Osteocyte (in vitro differentiated cells): ENCODE measurements around the gene MED26. TPM values are rescaled to one million over a fixed set of nuclear protein-coding genes. Genes with fewer than 3 reads are reported as not detected.

Source experiments
- DNase-seq: peaks from one replicate; pipeline ENCODE4 v3.0.0; 2021; ENCODE audit warnings: mixed read lengths; ENCODE audit not compliant: unreplicated experiment; ENCODE audit errors: extremely low spot score
- H3K27ac Mint-ChIP-seq: one replicate; pipeline ENCODE4 v1.8.0; 2021; ENCODE audit warnings: mild to moderate bottlenecking, mixed read lengths; ENCODE audit not compliant: unreplicated experiment
- H3K27me3 Mint-ChIP-seq: one replicate; pipeline ENCODE4 v1.8.0; 2021; ENCODE audit warnings: mixed read lengths; ENCODE audit not compliant: unreplicated experiment
- H3K36me3 Mint-ChIP-seq: one replicate; pipeline ENCODE4 v1.8.0; 2021; ENCODE audit warnings: mixed read lengths; ENCODE audit not compliant: unreplicated experiment
- H3K4me1 Mint-ChIP-seq: one replicate; pipeline ENCODE4 v1.8.0; 2021; ENCODE audit warnings: mixed read lengths; ENCODE audit not compliant: unreplicated experiment
- H3K4me3 Mint-ChIP-seq: one replicate; pipeline ENCODE4 v1.8.0; 2021; ENCODE audit warnings: mild to moderate bottlenecking, moderate library complexity, mixed read lengths; ENCODE audit not compliant: unreplicated experiment
- H3K9me3 Mint-ChIP-seq: one replicate; pipeline ENCODE4 v1.8.0; 2021; ENCODE audit warnings: mixed read lengths; ENCODE audit not compliant: unreplicated experiment
- total RNA-seq: library from RNA; stranded (reverse); gene quantifications from 2 replicates; pipeline ENCODE4 v1.2.1, GENCODE V29; 2021
- TF ChIP-seq, protein P1 (sequence below): fragments of 200-600 bp; sonication (generic); IDR thresholded peaks from 2 replicates; pipeline ENCODE4 v1.5.0; 2021; ENCODE audit warnings: antibody characterized with exemption, mild to moderate bottlenecking, moderate library complexity

MED26 gene
- total RNA-seq, 1 donor from 2014 or later: 9.5 TPM

DNA sequence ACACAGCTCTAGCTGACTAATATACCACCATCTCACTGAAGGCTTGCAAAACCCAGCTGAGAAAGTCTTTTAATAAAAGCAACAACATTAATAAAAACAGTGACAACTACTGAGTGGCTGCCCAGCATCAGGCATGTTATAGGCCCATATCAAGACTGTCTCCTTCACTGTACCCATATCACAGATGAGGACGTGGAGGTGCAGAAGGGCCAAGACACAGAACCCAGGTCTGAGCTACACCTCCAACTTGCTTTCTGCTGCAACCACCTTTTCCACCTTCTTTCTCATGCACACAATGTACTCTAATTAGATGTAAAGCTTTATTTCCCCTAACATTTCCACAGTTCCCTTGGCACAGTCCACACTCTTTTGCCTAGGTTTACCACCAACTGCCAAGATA lies 10.7 kb upstream of the MED26 start:
- H3K36me3 Mint-ChIP-seq: peaks cover 25% of the 10 kb centered on the region
- H3K27me3 Mint-ChIP-seq: no peaks in the 10 kb centered on the region
- DNase-seq: no peak
- no peaks in the 10 kb centered on the region for H3K9me3 Mint-ChIP-seq
- TF ChIP-seq, protein P1, sequence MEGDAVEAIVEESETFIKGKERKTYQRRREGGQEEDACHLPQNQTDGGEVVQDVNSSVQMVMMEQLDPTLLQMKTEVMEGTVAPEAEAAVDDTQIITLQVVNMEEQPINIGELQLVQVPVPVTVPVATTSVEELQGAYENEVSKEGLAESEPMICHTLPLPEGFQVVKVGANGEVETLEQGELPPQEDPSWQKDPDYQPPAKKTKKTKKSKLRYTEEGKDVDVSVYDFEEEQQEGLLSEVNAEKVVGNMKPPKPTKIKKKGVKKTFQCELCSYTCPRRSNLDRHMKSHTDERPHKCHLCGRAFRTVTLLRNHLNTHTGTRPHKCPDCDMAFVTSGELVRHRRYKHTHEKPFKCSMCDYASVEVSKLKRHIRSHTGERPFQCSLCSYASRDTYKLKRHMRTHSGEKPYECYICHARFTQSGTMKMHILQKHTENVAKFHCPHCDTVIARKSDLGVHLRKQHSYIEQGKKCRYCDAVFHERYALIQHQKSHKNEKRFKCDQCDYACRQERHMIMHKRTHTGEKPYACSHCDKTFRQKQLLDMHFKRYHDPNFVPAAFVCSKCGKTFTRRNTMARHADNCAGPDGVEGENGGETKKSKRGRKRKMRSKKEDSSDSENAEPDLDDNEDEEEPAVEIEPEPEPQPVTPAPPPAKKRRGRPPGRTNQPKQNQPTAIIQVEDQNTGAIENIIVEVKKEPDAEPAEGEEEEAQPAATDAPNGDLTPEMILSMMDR: no peak
- H3K4me3 Mint-ChIP-seq: no peak overlapping the region
- H3K27ac Mint-ChIP-seq: no peak overlapping the region
- peaks cover 7% of the 10 kb centered on the region for H3K4me1 Mint-ChIP-seq

DNA sequence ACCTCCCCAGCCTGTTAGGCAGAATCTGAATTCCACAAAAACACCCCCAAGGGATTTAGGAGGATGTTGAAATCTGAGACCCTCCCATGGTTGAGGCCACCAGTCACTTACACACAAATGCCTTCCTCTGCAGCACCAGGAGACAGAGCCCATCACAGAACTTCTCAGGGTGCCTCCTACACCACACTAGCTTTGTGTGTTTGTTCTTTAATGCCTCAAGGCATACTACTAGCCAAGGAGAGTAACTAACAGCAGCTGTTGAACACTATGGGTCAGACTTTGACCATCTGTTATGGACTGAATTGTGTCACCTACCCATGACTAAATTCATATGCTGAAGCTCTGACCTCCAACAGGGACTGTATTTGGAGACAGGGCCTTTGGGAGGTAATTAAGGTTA lies 9.5 kb upstream of the MED26 start:
- Mint-ChIP-seq H3K27ac (peak overlapping the region; percentile 82), H3K36me3 (peaks cover 15% of the 10 kb centered on the region)

DNA sequence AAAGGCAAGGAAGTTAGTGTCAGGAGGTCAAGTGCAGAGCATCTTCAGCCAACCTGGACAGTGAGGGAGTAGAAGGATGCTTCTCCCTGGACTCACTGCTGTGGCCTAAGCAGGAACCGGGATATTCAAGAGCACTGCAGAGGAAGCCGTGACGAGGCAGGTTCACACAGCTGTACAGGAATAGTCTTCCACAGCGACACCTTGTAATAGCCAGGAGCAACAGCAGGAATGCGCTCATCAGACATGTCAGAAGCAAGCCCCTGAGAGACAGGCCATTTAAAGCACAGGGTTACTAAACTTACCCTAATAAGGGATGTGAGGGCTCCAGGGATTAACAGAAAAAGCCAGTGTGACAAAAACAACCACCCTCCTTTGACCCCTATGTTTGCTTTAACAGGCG lies 3.5 kb upstream of the MED26 start:
- no peaks in the 10 kb centered on the region for H3K9me3 Mint-ChIP-seq
- H3K27me3 Mint-ChIP-seq: no peaks in the 10 kb centered on the region
- H3K36me3 Mint-ChIP-seq: peaks cover 7% of the 10 kb centered on the region
- H3K4me3 Mint-ChIP-seq: no peak overlapping the region
- no peak overlapping the region for H3K27ac Mint-ChIP-seq
- TF ChIP-seq, protein P1: no peak
- DNase-seq: no peak
- H3K4me1 Mint-ChIP-seq: peaks cover 20% of the 10 kb centered on the region

More for the DNA sequence above, 9.5 kb upstream of the MED26 start:
- H3K9me3 Mint-ChIP-seq: no peaks in the 10 kb centered on the region
- H3K4me3 Mint-ChIP-seq: peak overlapping the region; percentile 5
- no peak for DNase-seq
- TF ChIP-seq, protein P1: no peak
- no peaks in the 10 kb centered on the region for H3K27me3 Mint-ChIP-seq
- H3K4me1 Mint-ChIP-seq: peaks cover 7% of the 10 kb centered on the region

DNA sequence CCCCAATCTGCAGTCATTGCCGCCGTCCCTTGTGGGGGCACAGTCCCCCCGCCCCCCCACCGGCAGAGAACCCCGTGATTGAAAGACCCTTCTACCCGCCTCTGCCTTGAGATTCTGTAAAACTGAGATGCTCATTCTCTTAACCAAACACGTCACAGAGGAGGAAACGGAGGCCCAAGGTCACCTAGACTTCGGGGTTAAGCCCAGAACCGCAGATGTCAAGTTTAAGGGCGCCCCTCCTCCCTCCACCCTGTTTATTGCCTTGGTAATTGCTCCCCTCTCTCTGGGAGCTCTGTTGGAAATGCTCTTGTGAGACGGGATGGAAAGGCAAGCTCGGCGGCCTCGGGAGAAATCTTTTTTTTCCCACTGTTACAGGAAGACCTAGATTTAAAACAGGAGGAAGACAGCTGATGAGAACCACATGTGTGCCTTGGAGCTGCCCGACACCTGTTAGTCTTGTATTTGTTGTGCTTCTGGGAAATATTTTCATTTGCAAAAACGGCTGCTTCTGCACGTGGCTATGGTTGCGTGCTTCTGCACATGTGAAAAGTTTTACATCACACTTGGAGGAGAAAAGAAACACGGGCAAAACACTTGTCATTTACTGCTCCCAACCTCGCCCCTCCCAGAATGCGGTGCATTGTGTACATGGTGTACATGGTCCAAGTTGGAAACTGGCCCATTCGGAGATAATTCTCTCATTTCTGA lies 1.1 kb upstream of the MED26 start:
- H3K36me3 Mint-ChIP-seq: peaks cover 7% of the 10 kb centered on the region
- no peaks in the 10 kb centered on the region for H3K9me3 Mint-ChIP-seq
- DNase-seq: no peak
- peaks cover 33% of the 10 kb centered on the region for H3K4me1 Mint-ChIP-seq
- peak overlapping the region; percentile 97 for H3K27ac Mint-ChIP-seq
- H3K27me3 Mint-ChIP-seq: no peaks in the 10 kb centered on the region
- peak overlapping the region; percentile 99 for H3K4me3 Mint-ChIP-seq
- TF ChIP-seq, protein P1: no peak

DNA sequence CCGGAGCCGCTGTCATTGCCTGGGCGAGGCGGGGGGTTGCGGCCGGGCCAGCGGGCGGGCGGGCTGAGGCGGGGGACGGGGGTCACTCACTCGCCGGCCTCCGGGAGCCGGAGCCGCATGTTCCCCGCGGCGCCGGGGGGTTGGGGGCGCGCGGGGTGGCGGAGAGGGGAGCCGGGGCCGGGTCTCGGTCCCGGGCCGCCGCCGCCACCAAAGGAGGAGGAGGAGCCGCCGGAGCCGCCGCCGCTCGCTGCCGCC lies 149 bp downstream of the MED26 start:
- TF ChIP-seq, protein P1: no peak
- Mint-ChIP-seq H3K27me3 (no peaks in the 10 kb centered on the region), H3K4me3 (peak overlapping the region; percentile 90), H3K27ac (no peak overlapping the region), H3K4me1 (peaks cover 33% of the 10 kb centered on the region), H3K36me3 (peaks cover 7% of the 10 kb centered on the region), H3K9me3 (no peaks in the 10 kb centered on the region)
- no peak for DNase-seq
